Adrenal gland (tissue), 19 donors: ENCODE results near the gene KLK10. TPM values are rescaled to one million over a fixed set of nuclear protein-coding genes. Genes with fewer than 3 reads are reported as not detected.

Experiments
- DNase-seq, 7 donors: peaks; one replicate each; pipeline ENCODE4 v3.0.0-alpha.2; 2019 to 2020
- H3K27ac ChIP-seq, 5 donors: fragments of 200-600 bp; sonication (generic) in 4 of 5; 1 replicate in 3 of 5; 2 replicates in 2 of 5; pipeline versions ENCODE4 v1.5.1 to v1.8.0; 2016 to 2020; ENCODE audit warnings: mild to moderate bottlenecking in 1 of 5
- H3K27me3 ChIP-seq: fragments of 200-600 bp; 2 replicates; pipeline ENCODE4 v1.8.0; 2021
- H3K36me3 ChIP-seq, 2 donors: fragments of 200-600 bp; replicated peaks in 1 of 2; 1 replicate in 1 of 2; 2 replicates in 1 of 2; pipeline versions ENCODE4 v1.5.1 to v1.8.0; 2018 to 2022
- H3K4me1 ChIP-seq, 2 donors: fragments of 200-600 bp; replicated peaks in 1 of 2; 1 replicate in 1 of 2; 2 replicates in 1 of 2; pipeline versions ENCODE4 v1.5.1 to v1.8.0; 2018 to 2021
- H3K4me3 ChIP-seq, 4 donors: fragments of 200-600 bp; sonication (generic) in 3 of 4; one replicate each; pipeline ENCODE4 v1.5.1; 2016 to 2018
- H3K9me3 ChIP-seq, 3 donors: fragments of 200-600 bp; sonication (generic) in 1 of 3; replicated peaks in 1 of 3; 1 replicate in 2 of 3; 2 replicates in 1 of 3; pipeline versions ENCODE4 v1.5.1 to v1.8.0; 2016 to 2021
- CTCF ChIP-seq, 6 experiments: fragments of 450-650 bp in 4 of 6; fragments of 200-600 bp in 2 of 6; sonication (generic) in 1 of 6; IDR thresholded peaks; 1 replicate in 5 of 6; 2 replicates in 1 of 6; pipeline versions ENCODE4 v1.5.1 to v1.8.0; 2016 to 2021; ENCODE audit warnings: antibody characterized with exemption in 6 of 6, mild to moderate bottlenecking in 2 of 6, moderate library complexity in 1 of 6
- POLR2A ChIP-seq, 2 donors: fragments of 450-650 bp; IDR thresholded peaks; one replicate each; pipeline ENCODE4 v1.6.1; 2017; ENCODE audit warnings: antibody characterized with exemption in 2 of 2, mild to moderate bottlenecking in 2 of 2, moderate library complexity in 1 of 2
- WGBS, 4 donors: extraction: QIAGEN DNeasy Blood & Tissue Kit in 2 of 4; methylation state at CpG; one replicate each; pipeline versions ENCODE4 v1.1.5 to v1.1.7; 2013 to 2017; 5-methylcytosine and 5-hydroxymethylcytosine counted together
- intact Hi-C, 2 donors: fragments of 100-400 bp; cut with DNase I; formaldehyde crosslinking; loops; one replicate each; pipeline versions ENCODE4 v1.14.1 to v1.15.0; 2022 to 2023
- long read RNA-seq, 10 donors: library from polyadenylated mRNA in 3 of 10; unstranded in 2 of 10; stranded (forward) in 1 of 10; transcript quantifications; one replicate each; pipeline ENCODE4 v2.0.0 and lab custom pipeline, GENCODE V29; 2021 to 2026
- polyA plus RNA-seq, 3 donors: library from polyadenylated mRNA; stranded (reverse); fragments of 200-250 nt in 2 of 3; fragments of 350-450 nt in 1 of 3; fragmentation: Illumina TruSeq in 1 of 3; extraction: RNeasy Lipid Tissue Mini Kit (QIAGEN cat#74804) in 1 of 3; gene quantifications; one replicate each; pipeline ENCODE4 v1.2.3, GENCODE V29; 2013 to 2014
- total RNA-seq, 9 donors: library from RNA; depleted of rRNA in 4 of 9; stranded (reverse); fragments of >200 nt in 4 of 9; fragments of 120-200 nt in 1 of 9; fragmentation: NEBNext Ultra II Directional in 1 of 9; extraction: Animal tissue kit (Norgen Biotek cat#: 25700) in 1 of 9; gene quantifications; one replicate each; pipeline versions ENCODE4 v1.1.0 to v1.2.4, GENCODE V29; 2013 to 2023
- donor health status: healthy with polysubstance abuse.
- donor health status: Bipolar disorder and iron deficiency.
- donor health status: DM: yes; HTN: yes; CAD: no.
- donor health status: DM: no; HTN: no; CAD: no.
- donor health status: DM: no; HTN: no; CAD: no.
- donor health status: DM: yes; HTN: yes; CAD: no.

The KLK10 gene
- total RNA-seq (1 to 10 TPM in 1 of 9 donors, under 1 TPM in 3, not detected in 5; 0.23 to 1.4 (median 0.36) TPM), polyA plus RNA-seq (under 1 TPM in 2 of 3 donors, not detected in 1; 0.34 to 0.56 TPM)
- long read RNA-seq, donor 1 = 0 reads
- long read RNA-seq, donor 2 = 0 reads
- long read RNA-seq, donor 3 = 0 reads
- long read RNA-seq, donor 4 = 0 reads
- long read RNA-seq, donor 5 = 0 reads
- long read RNA-seq, donor 6, partial matches to known transcripts = 0 of 2 reads
- long read RNA-seq, donor 6, other reads (novel, unspliced or antisense) = 1 of 2 reads
- long read RNA-seq, donor 7 = 0 reads
- long read RNA-seq, donor 8 = 0 reads
- long read RNA-seq, donor 9 = 0 reads
- long read RNA-seq, donor 10 = 0 reads

GRCh38 chr19:51019544-51019925 is at the start of gene KLK10:
Gene KLK10, minus strand, starts transcription at chr19:51019709. Its CDS starts 579 bp downstream, at chr19:51019130.
- H3K27ac ChIP-seq = no peak within 1 kb of the TSS
- peaks cover 43% of the 10 kb centered on the region for H3K27me3 ChIP-seq
- WGBS, 4 donors = 4 to 20% (median 6%) methylated on average over 7 to 14 of the region's 14 CpGs
- intact Hi-C loops = loop anchor here (2.0 to 10.0 kb wide), 2 partner anchors 75 to 77 kb away; no protein-coding TSS in a partner anchor
- no peaks in the 10 kb centered on the region for H3K9me3 ChIP-seq
- no peaks in the 10 kb centered on the region for H3K36me3 ChIP-seq
- DNase-seq = no peak
- peaks cover 0 to 8% of the 10 kb centered on the region in 2 donors for H3K4me1 ChIP-seq
- H3K4me3 ChIP-seq = peak within 1 kb of the TSS in 1 of 4 donors; percentile 16
- TF ChIP-seq POLR2A (IDR thresholded peaks at IDR 0.05) (no peak), CTCF (IDR thresholded peaks at IDR 0.05) (no peak)

- H3K36me3 ChIP-seq = no peaks in the 10 kb centered on the region
- no peaks in the 10 kb centered on the region for H3K9me3 ChIP-seq
- H3K4me3 ChIP-seq = no peak overlapping the region
- H3K27me3 ChIP-seq = no peaks in the 10 kb centered on the region
- H3K27ac ChIP-seq = no peak overlapping the region
- intact Hi-C loops = no loop called here
- 68 to 74% (median 70%) methylated on average over 7 of the region's 7 CpGs for WGBS, 4 donors
- no peak for DNase-seq
- TF ChIP-seq POLR2A (IDR thresholded peaks at IDR 0.05) (no peak), CTCF (IDR thresholded peaks at IDR 0.05) (no peak)
- H3K4me1 ChIP-seq = peaks cover 3 to 5% of the 10 kb centered on the region in 2 donors
These were observed 47.1 kb upstream of the KLK10 start for GRCh38 chr19:51066393-51067186.

- TF ChIP-seq CTCF (IDR thresholded peaks at IDR 0.05) (no peak), POLR2A (IDR thresholded peaks at IDR 0.05) (no peak)
- peak overlapping the region in 1 of 4 donors; percentile 44 for H3K4me3 ChIP-seq
- 13 to 18% (median 16%) methylated on average over 15 to 25 of the region's 25 CpGs for WGBS, 4 donors
- no peaks in the 10 kb centered on the region for H3K27me3 ChIP-seq
- DNase-seq = no peak
- H3K36me3 ChIP-seq = no peaks in the 10 kb centered on the region
- intact Hi-C loops = no loop called here
- no peak overlapping the region for H3K27ac ChIP-seq
- H3K4me1 ChIP-seq = peaks cover 3 to 5% of the 10 kb centered on the region in 2 donors
- H3K9me3 ChIP-seq = no peaks in the 10 kb centered on the region
These were observed 45.9 kb upstream of the KLK10 start for GRCh38 chr19:51065221-51065960.
